Upper lobe of left lung (tissue), 4 donors: Measurements from ENCODE around the gene MAP3K3.

ENCODE experiments used
- CTCF ChIP-seq, 6 experiments: fragments of 450-650 bp in 4 of 6; fragments of 200-600 bp in 2 of 6; sonication (generic) in 2 of 6; IDR thresholded peaks; one replicate each; pipeline ENCODE4 v1.5.1; 2016 to 2019; ENCODE audit warnings: antibody characterized with exemption in 6 of 6
- EP300 ChIP-seq, 4 donors: sonication (generic); formaldehyde crosslinking; IDR thresholded peaks; one replicate each; pipeline ENCODE4 v1.5.1; 2017; ENCODE audit warnings: antibody characterized with exemption in 4 of 4, control low read depth in 2 of 4
- POLR2A ChIP-seq, 4 donors: fragments of 450-650 bp; IDR thresholded peaks; one replicate each; pipeline ENCODE4 v1.5.1; 2016 to 2017; ENCODE audit warnings: antibody characterized with exemption in 4 of 4, mild to moderate bottlenecking in 2 of 4

GRCh38 chr17:63704259-63704576 is 82.0 kb downstream of the MAP3K3 start:
- no peak for TF ChIP-seq CTCF (IDR thresholded peaks at IDR 0.05)
- TF ChIP-seq POLR2A (IDR thresholded peaks at IDR 0.05), result no peak
- no peak for TF ChIP-seq EP300 (IDR thresholded peaks at IDR 0.05)
